Measurements from ENCODE around the gene MRGPRD. TPM values are rescaled to one million over a fixed set of nuclear protein-coding genes. Genes with fewer than 3 reads are reported as not detected.

The MRGPRD gene
- polyA plus RNA-seq, 1 experiment: not detected

GRCh38 chr11:68966894-68967780 lies 13.6 kb downstream of the MRGPRD start:
- H3K27me3 ChIP-seq (ENCODE audit: control insufficient read depth, insufficient read depth, low read length): peaks cover 19% of the 10 kb centered on the region
- no peak for DNase-seq (ENCODE audit: low read depth)
- H3K36me3 ChIP-seq (ENCODE audit: control insufficient read depth, insufficient read depth, low read length): no peaks in the 10 kb centered on the region
- ChIA-PET CTCF (interaction anchor here (0.9 kb wide), 1 partner anchor 12 kb away, joined by 4 read pairs; no protein-coding TSS in a partner anchor), POLR2A (no interaction called here)
- TF ChIP-seq, protein P1, sequence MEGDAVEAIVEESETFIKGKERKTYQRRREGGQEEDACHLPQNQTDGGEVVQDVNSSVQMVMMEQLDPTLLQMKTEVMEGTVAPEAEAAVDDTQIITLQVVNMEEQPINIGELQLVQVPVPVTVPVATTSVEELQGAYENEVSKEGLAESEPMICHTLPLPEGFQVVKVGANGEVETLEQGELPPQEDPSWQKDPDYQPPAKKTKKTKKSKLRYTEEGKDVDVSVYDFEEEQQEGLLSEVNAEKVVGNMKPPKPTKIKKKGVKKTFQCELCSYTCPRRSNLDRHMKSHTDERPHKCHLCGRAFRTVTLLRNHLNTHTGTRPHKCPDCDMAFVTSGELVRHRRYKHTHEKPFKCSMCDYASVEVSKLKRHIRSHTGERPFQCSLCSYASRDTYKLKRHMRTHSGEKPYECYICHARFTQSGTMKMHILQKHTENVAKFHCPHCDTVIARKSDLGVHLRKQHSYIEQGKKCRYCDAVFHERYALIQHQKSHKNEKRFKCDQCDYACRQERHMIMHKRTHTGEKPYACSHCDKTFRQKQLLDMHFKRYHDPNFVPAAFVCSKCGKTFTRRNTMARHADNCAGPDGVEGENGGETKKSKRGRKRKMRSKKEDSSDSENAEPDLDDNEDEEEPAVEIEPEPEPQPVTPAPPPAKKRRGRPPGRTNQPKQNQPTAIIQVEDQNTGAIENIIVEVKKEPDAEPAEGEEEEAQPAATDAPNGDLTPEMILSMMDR (IDR thresholded peaks at IDR 0.05; ENCODE audit: insufficient read depth, low read depth, low read length): no peak
- H3K4me3 ChIP-seq (ENCODE audit: low read depth, low read length): no peak overlapping the region

- CTCF ChIA-PET: interaction anchor here (0.9 kb wide), 2 partner anchors 8 to 11 kb away, joined by 3 to 4 read pairs; no protein-coding TSS in a partner anchor
- POLR2A ChIA-PET: no interaction called here
Measured at GRCh38 chr11:68965901-68966853, 14.6 kb downstream of the MRGPRD start.

GRCh38 chr11:68963779-68964178 lies 17.0 kb downstream of the MRGPRD start:
- CTCF ChIA-PET: interaction anchor here (1.1 to 1.9 kb wide), 2 partner anchors 9 to 15 kb away, joined by 3 to 5 read pairs; no protein-coding TSS in a partner anchor
- POLR2A ChIA-PET: no interaction called here
- Histone ChIP-seq H3K4me3 (ENCODE audit: low read depth, low read length) (no peak overlapping the region), H3K36me3 (ENCODE audit: control insufficient read depth, insufficient read depth, low read length) (no peaks in the 10 kb centered on the region), H3K27me3 (ENCODE audit: control insufficient read depth, insufficient read depth, low read length) (peaks cover 11% of the 10 kb centered on the region)
- TF ChIP-seq, protein P1 (IDR thresholded peaks at IDR 0.05; ENCODE audit: insufficient read depth, low read depth, low read length): no peak
- DNase-seq (ENCODE audit: low read depth): no peak

More at GRCh38 chr11:68965901-68966853, 14.6 kb downstream of the MRGPRD start:
- Histone ChIP-seq H3K36me3 (ENCODE audit: control insufficient read depth, insufficient read depth, low read length) (no peaks in the 10 kb centered on the region), H3K4me3 (ENCODE audit: low read depth, low read length) (no peak overlapping the region), H3K27me3 (ENCODE audit: control insufficient read depth, insufficient read depth, low read length) (peaks cover 17% of the 10 kb centered on the region)
- DNase-seq (ENCODE audit: low read depth): no peak
- TF ChIP-seq, protein P1 (IDR thresholded peaks at IDR 0.05; ENCODE audit: insufficient read depth, low read depth, low read length): no peak

- DNase-seq (ENCODE audit: low read depth): no peak
- Histone ChIP-seq H3K4me3 (ENCODE audit: low read depth, low read length) (no peak overlapping the region), H3K36me3 (ENCODE audit: control insufficient read depth, insufficient read depth, low read length) (no peaks in the 10 kb centered on the region), H3K27me3 (ENCODE audit: control insufficient read depth, insufficient read depth, low read length) (peaks cover 8% of the 10 kb centered on the region)
- ChIA-PET POLR2A (interaction anchor here (0.7 kb wide), 1 partner anchor 303 kb away, joined by 9 read pairs; no protein-coding TSS in a partner anchor), CTCF (interaction anchor here (1.7 to 1.9 kb wide), 2 partner anchors 8 to 11 kb away, joined by 3 to 5 read pairs; no protein-coding TSS in a partner anchor)
- TF ChIP-seq, protein P1 (IDR thresholded peaks at IDR 0.05; ENCODE audit: insufficient read depth, low read depth, low read length): no peak
Measured at GRCh38 chr11:68962527-68963250, 18.1 kb downstream of the MRGPRD start.
